NOMO-1 (cell line): ENCODE measurements around the gene PLEKHA5.
"Not testable (repeated sequence)": the region's sequence is repeated elsewhere in the genome, so short reads cannot be mapped to it uniquely, and the experiment has no call there.

Experiments used
- DNase-seq, 2 experiments: peaks; one replicate each; lab custom pipeline; 2025; ENCODE audit not compliant: unreplicated experiment in 2 of 2; lab: John Stamatoyannopoulos, UW

PLEKHA5 gene, protein sequence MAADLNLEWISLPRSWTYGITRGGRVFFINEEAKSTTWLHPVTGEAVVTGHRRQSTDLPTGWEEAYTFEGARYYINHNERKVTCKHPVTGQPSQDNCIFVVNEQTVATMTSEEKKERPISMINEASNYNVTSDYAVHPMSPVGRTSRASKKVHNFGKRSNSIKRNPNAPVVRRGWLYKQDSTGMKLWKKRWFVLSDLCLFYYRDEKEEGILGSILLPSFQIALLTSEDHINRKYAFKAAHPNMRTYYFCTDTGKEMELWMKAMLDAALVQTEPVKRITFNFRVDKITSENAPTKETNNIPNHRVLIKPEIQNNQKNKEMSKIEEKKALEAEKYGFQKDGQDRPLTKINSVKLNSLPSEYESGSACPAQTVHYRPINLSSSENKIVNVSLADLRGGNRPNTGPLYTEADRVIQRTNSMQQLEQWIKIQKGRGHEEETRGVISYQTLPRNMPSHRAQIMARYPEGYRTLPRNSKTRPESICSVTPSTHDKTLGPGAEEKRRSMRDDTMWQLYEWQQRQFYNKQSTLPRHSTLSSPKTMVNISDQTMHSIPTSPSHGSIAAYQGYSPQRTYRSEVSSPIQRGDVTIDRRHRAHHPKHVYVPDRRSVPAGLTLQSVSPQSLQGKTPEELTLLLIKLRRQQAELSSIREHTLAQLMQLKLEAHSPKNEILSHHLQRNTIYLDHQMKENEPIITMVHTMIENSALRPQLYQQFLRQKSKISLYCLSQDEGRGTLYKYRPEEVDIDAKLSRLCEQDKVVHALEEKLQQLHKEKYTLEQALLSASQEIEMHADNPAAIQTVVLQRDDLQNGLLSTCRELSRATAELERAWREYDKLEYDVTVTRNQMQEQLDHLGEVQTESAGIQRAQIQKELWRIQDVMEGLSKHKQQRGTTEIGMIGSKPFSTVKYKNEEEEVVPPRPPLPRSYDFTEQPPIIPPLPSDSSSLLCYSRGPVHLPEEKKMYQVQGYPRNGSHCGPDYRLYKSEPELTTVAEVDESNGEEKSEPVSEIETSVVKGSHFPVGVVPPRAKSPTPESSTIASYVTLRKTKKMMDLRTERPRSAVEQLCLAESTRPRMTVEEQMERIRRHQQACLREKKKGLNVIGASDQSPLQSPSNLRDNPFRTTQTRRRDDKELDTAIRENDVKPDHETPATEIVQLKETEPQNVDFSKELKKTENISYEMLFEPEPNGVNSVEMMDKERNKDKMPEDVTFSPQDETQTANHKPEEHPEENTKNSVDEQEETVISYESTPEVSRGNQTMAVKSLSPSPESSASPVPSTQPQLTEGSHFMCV

DNA sequence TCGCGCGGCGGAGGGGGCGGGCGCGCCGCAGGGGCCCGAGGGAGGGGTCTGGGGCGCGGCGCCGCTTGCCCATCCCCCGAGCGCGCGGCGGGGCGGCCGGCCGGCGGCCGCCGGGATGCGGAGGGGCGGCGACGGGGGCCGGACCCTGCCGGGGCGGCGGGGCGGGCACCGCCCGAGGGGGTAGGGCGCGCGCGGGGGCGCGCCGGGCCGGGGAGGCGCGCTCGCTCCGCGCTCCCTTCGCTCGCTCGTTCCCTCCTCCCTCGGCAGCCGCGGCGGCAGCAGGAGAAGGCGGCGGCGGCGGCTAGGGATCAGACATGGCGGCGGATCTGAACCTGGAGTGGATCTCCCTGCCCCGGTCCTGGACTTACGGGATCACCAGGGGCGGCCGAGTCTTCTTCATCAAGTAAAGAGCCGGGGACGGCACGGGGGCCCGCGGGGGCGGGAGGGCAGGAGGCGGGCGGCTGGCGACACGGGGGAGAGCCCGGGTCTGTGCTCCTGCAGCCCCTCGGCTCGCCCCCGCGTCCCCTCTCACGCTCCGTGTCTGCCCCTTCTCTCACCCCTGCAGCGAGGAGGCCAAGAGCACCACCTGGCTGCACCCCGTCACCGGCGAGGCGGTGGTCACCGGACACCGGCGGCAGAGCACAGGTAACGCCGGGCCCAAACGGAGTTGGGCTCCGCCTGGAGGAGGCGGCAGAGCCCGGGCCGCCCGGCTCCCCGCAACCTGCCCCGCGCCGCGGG lies at the start of gene PLEKHA5:
Gene PLEKHA5, plus strand, starts transcription at position 248 of the 738 bp plus-strand sequence. Its CDS starts 67 bp downstream, at position 315.
- DNase-seq, result peak; percentile 33 to 35

DNA sequence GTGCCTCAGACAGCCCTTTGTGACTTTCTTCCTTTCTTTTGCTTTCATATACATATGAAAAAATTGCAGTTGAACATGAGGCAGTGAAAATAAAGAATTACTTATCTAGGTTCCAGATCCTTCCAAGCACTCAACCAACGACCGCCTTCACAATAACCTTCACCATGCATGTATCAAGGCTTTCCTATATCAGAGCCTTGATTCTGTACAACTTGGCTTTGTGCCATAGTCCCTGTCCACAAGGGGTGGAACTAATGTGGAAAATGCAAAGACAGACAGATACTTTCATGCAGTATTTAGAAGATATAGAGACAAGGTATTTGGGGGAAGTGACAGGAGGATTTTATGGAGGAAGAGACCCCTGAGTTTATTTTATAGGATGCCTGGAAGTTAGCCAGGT lies 48.6 kb upstream of the PLEKHA5 start:
- DNase-seq, result no peak

DNA sequence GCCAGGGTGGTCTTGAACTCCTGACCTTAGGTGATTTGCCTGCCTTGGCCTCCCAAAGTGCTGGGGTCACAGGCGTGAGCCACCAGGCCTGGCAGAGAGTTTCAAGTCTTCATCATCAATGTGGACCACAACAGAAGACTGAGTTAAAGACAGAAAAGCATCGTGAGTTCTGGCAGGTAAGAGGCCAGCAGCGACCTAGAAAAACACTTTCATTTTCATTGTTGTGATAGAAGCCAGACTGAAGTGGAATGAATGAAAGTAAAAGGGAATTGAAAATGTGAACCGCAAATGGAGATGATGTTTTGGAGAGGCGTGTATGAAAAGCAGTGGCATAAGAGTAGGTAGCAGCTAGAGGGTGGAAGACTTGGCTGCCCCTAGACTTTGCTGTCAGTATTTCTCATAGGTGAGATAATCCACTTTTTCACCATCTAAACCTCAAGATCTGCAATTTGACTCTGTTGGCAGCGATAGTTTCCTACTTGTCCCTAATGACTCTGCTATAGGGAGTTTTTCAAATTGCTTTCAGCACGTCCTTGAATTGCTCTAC lies 47.1 kb upstream of the PLEKHA5 start:
- DNase-seq, result no peak

DNA sequence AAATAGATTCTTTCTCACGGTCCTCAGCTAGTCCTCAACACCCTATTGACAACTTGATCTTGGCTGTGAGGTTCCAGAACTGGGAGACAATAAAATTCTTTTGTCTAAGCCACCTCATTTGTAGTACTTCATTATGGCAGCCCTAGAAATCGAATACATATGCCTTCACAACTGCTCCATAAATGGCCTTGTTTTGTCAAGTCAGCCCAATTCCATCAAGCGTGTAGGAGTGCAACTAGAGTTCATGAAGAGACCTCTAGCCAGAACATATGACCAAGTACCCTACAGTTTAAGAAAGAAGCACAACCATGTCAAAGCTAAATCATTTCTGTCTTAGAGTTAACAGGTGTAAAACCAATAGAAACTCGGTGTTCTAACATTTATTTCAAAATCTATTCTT lies 45.0 kb upstream of the PLEKHA5 start:
- DNase-seq, result no peak

DNA sequence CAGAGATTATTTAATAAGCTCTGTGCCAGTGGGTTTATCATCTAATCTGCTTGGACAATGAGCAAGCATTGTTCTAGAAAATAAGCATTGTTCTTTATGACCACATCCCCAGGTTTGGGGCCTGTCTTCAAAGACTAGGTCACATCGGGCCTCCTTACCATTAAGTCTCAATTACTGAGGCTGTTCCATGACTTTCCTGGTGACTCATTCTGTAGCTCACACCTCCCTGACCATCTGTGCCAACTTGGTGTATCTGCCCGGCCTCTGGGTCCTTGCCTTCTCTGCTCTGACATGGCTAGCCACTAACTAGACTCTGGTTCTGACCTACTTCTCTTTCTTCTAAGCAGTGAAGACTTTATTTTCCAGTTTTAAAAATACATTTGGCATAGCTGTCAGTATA lies 44.4 kb upstream of the PLEKHA5 start:
- DNase-seq, result no peak

DNA sequence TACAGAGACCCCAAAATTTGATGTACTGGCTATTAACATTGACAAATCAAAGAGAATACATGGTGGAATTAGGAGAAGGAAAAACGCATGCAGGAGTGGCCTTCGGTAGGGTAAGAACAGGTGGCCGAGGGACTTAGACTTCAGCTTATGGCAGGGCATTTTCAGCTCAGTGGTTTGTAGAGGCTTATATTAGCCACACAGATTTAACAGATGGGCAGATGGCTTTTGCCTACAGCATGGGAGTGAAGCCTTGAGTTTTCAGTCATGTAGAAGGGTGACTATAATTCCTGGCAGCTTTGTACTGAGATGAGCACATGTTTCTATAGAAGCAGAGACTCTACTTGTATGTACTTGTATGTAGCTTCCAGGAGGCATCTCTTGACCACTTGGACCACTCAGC lies 40.9 kb upstream of the PLEKHA5 start:
- DNase-seq, result no peak

DNA sequence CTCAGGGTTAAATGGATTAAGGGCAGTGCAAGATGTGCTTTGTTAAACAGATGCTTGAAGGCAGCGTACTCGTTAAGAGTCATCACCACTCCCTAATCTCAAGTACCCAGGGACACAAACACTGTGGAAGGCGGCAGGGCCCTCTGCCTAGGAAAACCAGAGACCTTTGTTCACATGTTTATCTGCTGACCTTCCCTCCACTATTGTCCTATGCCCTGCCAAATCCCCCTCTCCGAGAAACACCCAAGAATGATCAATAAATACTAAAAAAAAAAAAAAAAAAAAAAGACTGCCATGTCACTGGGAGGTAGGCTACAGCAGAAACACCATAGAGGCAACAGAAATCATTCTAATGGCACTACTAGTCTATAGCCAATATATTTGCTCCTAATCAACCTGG lies 37.1 kb upstream of the PLEKHA5 start:
- DNase-seq, result not testable (repeated sequence)

DNA sequence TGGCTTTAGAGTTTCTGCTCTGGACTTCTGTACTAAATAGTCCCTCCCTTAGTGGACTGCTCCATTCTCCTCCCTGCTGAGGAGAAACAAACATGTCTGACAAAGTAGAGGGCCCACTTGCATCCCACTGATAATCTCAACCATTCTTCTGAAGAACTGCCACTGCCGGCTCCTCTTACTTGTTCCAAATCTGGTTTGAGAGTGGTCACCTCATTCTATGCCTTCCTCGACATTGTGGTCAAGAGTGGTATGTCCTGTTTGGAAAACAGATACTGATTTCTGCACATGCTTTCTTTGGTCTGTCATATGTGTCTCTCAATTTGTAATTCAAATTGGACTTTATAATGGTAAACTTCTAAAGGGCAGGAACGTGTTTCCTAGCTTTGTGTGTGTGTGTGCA lies 36.3 kb upstream of the PLEKHA5 start:
- no peak for DNase-seq

DNA sequence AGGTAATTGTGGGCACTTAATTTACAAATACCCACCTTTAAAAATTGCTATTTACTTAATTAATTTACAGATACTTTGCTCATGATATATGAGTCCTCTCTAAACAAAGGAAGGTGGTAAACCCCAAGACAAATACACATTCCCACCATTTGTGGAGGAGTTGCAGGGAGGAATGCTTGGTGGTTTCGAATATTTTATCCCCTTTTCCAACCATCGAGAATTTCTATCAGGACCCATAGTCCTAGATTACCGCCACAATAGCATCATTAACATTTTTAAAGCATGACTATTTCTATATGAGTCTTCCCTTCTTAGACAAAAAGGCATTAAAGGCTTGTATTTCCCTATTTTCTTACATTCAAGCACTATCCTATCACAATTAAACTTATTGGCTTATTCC lies 34.2 kb upstream of the PLEKHA5 start:
- no peak for DNase-seq

DNA sequence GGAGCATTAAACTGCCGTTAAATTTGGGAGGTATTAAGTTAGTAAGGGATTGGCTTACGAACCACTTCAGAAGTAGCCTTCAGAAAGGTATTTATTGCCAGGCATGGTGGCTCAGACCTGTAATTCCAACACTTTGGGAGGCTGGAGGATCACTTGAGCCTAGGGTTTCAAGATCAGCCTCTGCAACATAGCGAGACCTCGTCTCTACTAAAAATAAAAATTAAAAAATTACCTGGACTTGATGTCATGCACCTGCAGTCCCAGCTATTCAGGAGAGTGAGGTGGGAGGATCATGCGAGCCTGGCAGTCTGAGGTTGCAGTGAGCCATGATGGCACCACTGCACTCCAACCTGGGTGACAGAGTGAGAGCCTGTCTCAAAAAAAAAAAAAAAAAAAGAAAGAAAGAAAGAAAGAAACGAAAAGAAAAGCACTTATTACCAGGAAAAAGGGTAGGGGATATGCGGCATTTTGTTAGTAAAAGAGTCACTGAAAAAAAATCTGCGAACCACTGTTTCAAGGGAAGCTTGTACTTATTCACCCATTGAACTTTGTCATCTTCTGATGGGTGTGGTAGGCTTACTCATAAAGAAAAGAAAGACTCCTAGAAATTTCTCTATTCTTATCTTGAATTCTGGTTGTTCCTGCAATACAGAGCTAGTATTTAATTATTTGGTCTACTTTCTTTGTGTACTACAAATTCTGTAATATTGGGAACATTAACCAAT lies 33.6 kb upstream of the PLEKHA5 start:
- DNase-seq, result no peak

DNA sequence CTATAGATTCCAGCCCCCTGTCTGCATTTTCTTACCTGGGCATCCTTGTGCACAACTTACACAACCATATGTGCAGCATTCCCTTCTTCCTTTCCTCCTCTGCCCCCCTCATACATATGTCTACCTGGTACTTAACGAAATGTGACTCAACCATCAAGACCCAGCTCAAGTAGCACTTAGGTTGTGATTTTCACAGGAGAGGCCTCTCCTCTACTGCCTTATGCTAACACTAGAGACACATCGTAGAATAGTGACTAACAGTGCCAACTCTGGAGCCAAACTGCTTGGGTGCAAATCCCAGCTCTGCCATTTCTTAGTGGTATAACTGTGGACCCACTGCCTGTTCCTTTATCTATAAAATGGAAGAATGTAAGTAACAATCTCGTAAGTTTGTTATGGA lies 24.1 kb upstream of the PLEKHA5 start:
- no peak for DNase-seq

DNA sequence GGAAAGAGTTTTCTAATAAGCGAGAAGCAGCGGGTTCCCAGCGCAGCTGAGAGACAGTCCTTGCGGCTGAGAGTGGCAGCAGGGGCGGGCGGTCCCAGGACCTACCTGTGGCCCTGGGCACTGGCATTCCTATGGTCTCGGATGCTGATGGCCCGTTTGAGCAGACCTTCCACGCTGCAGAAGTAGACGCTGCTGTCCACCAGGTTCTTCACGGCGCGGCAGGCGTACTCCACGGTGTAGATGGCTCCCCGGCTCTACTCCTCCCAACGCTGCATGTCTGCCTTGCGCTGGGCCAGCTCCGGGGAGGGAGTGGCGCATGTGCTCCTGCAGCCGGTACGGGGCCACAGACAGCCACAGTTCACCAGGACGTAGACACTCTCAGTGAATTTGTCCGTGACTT lies 21.8 kb upstream of the PLEKHA5 start:
- DNase-seq, result no peak

DNA sequence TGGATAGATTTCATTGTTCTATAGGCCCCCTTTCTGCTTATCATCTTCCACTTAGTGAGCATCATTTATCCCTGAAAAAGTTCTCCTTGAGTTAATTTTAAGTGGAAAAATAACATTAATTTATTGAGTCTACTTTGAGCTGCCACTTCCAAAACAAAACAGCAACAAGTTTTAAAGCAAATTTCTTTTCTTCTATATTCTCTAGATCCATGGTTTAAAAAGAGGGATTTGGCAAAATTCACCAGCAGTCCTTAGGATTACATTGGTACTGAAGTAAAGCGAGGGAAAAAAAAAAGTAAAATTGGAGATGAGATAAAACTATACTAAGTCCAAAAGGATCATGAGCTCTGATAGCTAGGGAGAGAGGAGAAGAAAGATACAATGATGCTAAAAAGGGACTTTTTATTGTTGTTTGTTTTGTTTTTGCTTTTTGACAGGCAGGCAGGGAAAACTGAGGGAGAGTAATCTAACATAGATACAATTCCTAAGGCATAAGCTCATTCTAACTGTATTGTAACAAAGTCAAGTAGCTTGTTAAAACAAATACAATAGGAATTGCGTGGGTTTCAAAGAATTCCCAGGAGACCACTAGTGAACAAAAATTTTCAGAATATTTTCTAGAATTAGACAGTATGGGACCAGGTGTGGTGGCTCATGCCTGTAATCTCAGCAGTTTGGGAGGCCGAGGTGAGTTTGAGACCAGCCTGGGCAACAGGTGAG lies 19.2 kb upstream of the PLEKHA5 start:
- DNase-seq, result no peak

DNA sequence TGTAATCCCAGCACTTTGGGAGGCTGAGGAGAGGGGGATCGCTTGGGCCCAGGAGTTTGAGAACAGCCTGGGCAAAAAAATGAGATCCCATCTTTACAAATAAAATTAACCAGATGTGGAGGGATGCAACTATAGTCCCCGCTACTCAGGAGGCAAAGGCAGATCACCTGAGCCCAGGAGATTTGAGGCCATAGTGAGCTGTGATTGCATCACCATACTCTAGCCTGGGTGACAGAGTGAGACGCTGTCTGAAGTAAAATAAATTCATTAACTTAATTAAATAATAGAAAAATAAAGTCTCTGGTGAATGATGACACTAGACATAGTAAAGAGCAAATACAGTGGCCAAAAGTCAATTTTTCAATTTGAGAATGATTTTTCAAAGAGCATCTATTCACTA lies 16.1 kb upstream of the PLEKHA5 start:
- no peak for DNase-seq

DNA sequence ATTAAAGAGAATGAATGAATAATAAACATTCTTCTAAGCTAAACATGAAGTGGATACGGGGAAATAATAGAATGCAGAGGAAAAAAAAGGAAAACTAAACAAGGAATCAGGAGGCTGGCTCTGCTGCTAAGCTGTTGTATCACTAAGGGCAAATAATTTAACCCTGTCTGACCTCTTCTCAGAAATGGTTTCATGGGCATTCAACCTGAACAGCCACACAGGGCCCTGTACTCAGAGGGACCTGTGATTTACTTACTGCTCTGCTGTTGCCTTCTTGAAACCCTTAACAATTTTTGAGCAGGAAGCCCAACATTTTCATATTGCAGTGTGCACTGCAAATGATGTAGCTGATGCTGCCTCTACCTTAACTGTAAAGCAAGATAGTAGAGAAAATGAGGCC lies 14.2 kb upstream of the PLEKHA5 start:
- no peak for DNase-seq

DNA sequence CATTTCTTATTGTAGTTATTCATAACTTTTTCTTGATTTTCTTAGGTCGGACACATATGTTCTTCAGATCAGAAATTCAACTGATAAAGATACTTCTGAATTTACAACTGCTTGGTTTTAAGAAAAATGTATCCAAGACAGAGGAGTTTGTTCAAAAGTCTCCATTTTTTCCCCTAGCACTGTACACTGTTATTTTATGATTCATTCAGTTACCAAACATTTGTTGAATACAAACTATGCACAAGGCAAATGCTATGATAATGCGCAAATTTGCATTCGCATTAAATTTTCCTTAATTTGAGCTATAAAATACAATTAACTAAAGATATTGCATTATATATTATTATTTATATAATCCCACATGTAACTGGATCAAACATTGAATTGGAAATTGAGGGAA lies 10.1 kb upstream of the PLEKHA5 start:
- DNase-seq, result no peak

DNA sequence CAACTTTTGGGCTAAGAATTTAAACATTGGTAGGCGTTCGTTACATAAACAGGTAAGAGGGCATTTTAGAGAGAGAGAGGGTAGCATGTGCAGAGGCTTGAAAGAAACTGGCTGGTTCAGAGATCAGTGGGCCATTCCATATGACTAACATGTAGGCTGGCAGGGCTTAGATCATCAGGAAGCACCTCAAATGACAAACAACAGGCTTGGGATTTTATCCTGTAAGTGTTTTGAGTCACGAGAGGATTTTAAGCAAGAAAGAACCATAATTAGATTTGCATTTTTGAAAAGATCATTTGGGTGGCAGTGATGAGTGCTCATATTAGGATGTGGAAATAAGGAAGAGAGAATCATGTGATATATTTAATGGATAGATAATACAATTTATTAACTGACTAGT lies 8.7 kb upstream of the PLEKHA5 start:
- no peak for DNase-seq

DNA sequence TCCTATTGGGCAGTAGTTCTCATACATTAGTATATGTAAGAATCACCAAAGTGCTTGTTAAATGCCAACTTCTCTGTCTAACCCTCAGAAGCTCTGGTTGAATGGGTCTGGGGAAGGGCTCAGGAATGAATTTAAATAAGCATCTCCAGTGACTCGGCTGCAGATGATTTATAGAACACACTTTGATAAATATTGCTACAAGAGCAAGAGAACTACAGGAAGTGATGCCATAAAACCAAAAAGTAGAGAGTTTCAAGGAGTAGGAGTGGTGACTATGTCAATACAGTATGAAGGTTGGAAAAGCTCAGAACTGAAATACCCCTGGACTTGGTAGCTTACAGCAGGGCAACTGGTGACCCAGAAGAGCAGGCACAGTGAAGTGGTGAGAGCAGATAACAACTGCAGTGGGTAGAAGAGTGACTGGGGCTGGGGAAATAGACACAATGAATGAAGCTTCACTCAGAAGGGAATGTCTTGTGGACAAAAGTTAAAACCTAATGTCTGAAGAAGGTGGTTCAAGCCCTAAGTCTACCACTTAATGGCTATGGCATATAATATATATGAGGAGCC lies 8.0 kb upstream of the PLEKHA5 start:
- DNase-seq, result no peak

DNA sequence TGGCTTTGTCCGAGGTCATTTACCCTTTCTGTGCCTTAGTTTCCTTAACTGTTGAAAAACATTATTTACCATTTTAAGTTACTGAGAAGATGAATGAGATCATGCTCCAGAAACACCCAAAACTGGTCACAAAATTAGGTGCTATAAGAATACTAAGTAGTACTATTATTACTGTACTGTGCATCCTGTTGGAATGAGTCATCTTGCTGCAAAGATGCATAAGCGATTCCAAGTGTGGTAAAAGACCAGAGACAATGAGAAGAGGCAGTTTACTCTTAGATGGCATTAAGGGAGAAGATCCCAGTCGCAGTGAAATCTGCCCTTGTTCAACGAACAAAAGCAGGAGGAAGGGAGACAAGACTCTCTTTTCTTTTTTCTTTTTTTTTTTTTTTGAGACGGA lies 4.2 kb upstream of the PLEKHA5 start:
- no peak for DNase-seq
